ENCODE measurements around the gene WDFY4.

GRCh38 chr10:48946891-48947500 is 262.3 kb downstream of the WDFY4 start:
- TF ChIP-seq CTCF (conservative IDR thresholded peaks at IDR 0.05; ENCODE audit: low read depth in 2 of 2) (no peak), POLR2AphosphoS5 (IDR thresholded peaks at IDR 0.05; ENCODE audit: low read depth) (no peak), ZNF114 (CRISPR knock-in tag; IDR thresholded peaks at IDR 0.05) (no peak), EZH2phosphoT487 (IDR thresholded peaks at IDR 0.05; ENCODE audit: unreplicated experiment) (no peak), REST (IDR thresholded peaks at IDR 0.05; ENCODE audit: unreplicated experiment) (no peak), EZH2 (IDR thresholded peaks at IDR 0.05; ENCODE audit: low read depth, unreplicated experiment) (no peak), ETS1 (IDR thresholded peaks at IDR 0.05) (no peak), STAT1 (IDR thresholded peaks at IDR 0.05; ENCODE audit: unreplicated experiment) (no peak), ZNF331 (CRISPR knock-in tag; IDR thresholded peaks at IDR 0.05; ENCODE audit: low read depth) (no peak), JUNB (IDR thresholded peaks at IDR 0.05; ENCODE audit: unreplicated experiment) (no peak), CREB1 (CRISPR knock-in tag; IDR thresholded peaks at IDR 0.05; ENCODE audit: low read depth) (no peak), NANOG (IDR thresholded peaks at IDR 0.05; ENCODE audit: borderline replicate concordance) (no peak)
